BLaER1 treated with 17β-estradiol and CSF1 and Interleukin-3, amounts not matched to agents 10 nM and 100 nM (cell line): ENCODE data around the gene GABPB1.

Source experiments
- H3K27ac ChIP-seq, 11 experiments: shearing (Covaris generic); formaldehyde crosslinking; 2 replicates each; pipeline ENCODE4 v1.8.1; 2022
- H3K27me3 ChIP-seq, 11 experiments: shearing (Covaris generic); formaldehyde crosslinking; 2 replicates each; pipeline ENCODE4 v1.8.1; 2022
- H3K36me3 ChIP-seq, 11 experiments: shearing (Covaris generic); formaldehyde crosslinking; 2 replicates each; pipeline ENCODE4 v1.8.1; 2022
- H3K4me1 ChIP-seq, 10 experiments: shearing (Covaris generic); formaldehyde crosslinking; 2 replicates each; pipeline ENCODE4 v1.8.1; 2022
- H3K4me2 ChIP-seq, 11 experiments: shearing (Covaris generic); formaldehyde crosslinking; 2 replicates each; pipeline ENCODE4 v1.8.1; 2022
- H3K4me3 ChIP-seq, 10 experiments: shearing (Covaris generic); formaldehyde crosslinking; 2 replicates each; pipeline ENCODE4 v1.8.1; 2022
- H3K9ac ChIP-seq, 11 experiments: shearing (Covaris generic); formaldehyde crosslinking; 2 replicates each; pipeline ENCODE4 v1.8.1; 2022
- H3K9me3 ChIP-seq, 11 experiments: shearing (Covaris generic); formaldehyde crosslinking; replicated peaks in 1 of 11; 2 replicates each; pipeline ENCODE4 v1.8.1; 2022
- H4K20me1 ChIP-seq, 11 experiments: shearing (Covaris generic); formaldehyde crosslinking; 2 replicates each; pipeline ENCODE4 v1.8.1; 2022
- Cebpa-rat ChIP-seq, 11 experiments: shearing (Covaris generic); IDR thresholded peaks; 2 replicates each; pipeline ENCODE4 v1.8.1; 2022

The GABPB1 gene

DNA sequence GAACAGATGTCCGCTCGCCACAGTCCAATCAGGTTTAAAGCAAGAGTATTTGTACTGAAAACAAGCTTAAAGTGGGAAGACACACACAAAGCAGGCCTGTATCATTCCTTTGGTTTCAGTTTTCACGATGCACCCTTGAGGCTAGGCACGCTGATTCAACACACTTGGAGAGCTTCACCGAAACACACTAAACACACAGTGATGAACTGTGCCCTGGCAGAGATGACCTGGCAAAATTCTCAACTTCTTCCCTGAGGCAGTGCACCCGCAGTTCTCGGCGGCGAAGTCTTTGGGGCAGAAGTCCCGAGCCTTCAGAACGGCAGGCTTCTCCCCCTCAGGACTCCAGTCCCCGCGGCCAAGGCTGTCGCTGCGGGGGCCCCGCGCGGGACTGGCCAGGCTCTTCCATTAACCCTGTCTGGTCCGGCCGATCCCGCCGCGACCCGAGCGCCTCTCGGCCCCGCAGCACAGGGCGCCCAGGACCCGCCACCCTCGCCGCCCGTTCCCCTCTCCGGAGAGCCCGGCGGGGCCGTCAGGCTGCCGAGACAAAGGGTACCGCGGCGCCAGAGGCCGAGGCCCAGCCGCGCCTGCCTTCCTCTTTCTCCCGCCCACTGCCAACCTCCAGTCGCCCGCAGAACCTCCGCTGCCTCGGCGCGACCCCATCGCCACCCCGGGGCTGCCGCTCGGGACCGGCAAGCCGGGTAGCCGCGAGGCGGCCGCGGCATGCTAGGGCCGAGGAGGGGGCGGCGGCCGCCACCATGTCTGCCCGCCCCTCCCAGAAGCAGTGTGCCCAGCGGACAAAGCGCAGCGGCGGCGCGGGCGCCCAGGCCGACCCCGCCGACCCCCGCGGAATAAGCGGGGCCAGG is 792 bp downstream of the GABPB1 start:
- Histone ChIP-seq H3K4me1 (peaks cover 39 to 67% (median 54%) of the 10 kb centered on the region in 10 experiments), H3K4me3 (peak overlapping the region; percentile 84 to 98 (median 94)), H3K9me3 (no peaks in the 10 kb centered on the region), H3K36me3 (peaks cover 0 to 33% (median 20%) of the 10 kb centered on the region in 11 experiments; a peak in 15 of 22 replicates), H4K20me1 (peaks cover 0 to 40% (median 33%) of the 10 kb centered on the region in 11 experiments; a peak in 18 of 22 replicates), H3K4me2 (peak overlapping the region; percentile 88 to 99 (median 97)), H3K27me3 (no peaks in the 10 kb centered on the region), H3K27ac (peak overlapping the region; percentile 99 to 100 (median 100)), H3K9ac (peak overlapping the region; percentile 99 to 100 (median 100))
- no peak for TF ChIP-seq Cebpa-rat (IDR thresholded peaks at IDR 0.05)

DNA sequence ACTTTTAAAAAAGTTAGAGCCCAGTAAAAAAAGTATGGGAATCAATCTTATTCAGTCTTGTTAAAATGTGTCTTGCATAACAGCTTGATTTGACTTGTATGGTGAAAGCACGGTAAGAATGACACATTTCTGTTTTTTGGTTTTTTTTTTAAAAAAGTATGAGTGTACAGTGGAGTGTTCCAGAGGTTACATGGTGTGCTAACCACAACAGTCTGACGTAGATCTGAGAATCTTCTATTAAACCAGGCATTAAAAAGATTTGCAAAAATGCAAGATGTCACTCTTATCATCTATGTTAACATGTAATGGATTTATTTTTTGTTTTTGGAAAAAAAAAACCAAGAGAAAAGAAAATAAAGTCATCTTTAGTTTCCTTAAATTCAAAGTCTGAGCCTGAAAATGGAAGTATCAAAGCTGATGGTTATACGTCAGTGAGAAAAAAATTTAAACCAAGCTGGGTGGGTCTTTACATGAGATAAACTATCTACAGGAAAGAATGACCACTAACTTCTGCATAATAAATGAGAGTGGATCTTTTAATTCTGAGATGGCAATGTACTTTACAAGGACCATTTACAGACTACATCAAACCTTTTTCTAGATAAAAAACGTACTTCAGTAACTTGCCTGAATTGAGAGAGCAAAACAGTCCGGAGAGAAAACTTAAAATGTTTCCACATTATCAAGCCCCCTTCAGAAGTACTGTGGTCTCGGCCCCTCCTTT is 1.6 kb downstream of the GABPB1 start:
- Histone ChIP-seq H3K4me2 (peak overlapping the region; percentile 88 to 99 (median 97)), H3K4me3 (peak overlapping the region; percentile 84 to 98 (median 94)), H3K27ac (peak overlapping the region; percentile 99 to 100 (median 100)), H3K9ac (peak overlapping the region; percentile 99 to 100 (median 100)), H3K4me1 (peaks cover 40 to 67% (median 51%) of the 10 kb centered on the region in 10 experiments), H3K36me3 (peaks cover 0 to 28% (median 20%) of the 10 kb centered on the region in 11 experiments; a peak in 15 of 22 replicates), H4K20me1 (peaks cover 0 to 48% (median 41%) of the 10 kb centered on the region in 11 experiments; a peak in 18 of 22 replicates), H3K9me3 (no peaks in the 10 kb centered on the region), H3K27me3 (no peaks in the 10 kb centered on the region)
- TF ChIP-seq Cebpa-rat (IDR thresholded peaks at IDR 0.05) = no peak

DNA sequence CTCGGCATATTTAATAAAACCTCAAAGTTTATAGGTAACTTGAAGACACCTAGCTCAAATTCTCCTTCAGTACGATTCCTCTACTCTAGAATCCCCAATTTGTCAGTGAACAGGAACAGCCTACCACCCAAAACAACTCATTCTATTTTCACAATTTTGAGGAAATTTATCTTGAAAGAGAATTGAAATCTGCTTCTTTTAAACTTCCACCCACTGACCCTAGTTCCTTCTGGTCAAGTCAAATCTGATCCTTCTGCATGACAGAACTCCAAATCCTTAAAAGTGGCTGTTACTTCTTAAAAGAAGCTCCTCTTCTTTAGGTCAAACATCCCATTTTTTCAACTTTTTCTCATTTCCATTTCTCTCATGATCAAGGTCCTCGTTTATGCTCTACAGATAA is 4.4 kb downstream of the GABPB1 start:
- H3K9ac ChIP-seq = peak overlapping the region in 10 of 11 experiments; percentile 1 to 65 (median 34); a peak in 15 of 22 replicates

DNA sequence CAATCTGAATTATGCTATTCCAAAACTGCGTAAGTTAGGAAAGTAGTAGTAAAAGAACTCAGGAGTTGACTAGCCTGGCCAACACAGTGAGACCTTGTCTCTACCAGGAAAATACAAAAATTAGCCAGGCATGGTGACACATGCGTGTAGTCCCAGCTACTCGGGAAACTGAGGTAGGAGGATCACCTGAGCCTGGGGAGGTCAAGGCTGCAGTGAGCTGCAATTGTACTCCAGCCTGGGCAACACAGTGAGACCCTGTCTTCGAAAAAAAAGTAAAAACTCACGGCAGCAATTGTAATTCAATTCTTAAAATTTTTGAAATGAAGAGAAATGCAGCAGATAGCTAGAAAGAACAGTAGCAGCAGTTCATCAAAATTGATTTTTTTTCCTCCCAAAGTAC is 9.7 kb downstream of the GABPB1 start:
- H3K4me1 ChIP-seq = peaks cover 6 to 61% (median 19%) of the 10 kb centered on the region in 10 experiments; a peak in 19 of 20 replicates
- H3K4me3 ChIP-seq = no peak overlapping the region
- no peak overlapping the region for H3K9ac ChIP-seq
- TF ChIP-seq Cebpa-rat (IDR thresholded peaks at IDR 0.05) = no peak
- no peak overlapping the region for H3K4me2 ChIP-seq
- H3K27me3 ChIP-seq = no peaks in the 10 kb centered on the region
- H3K9me3 ChIP-seq = no peaks in the 10 kb centered on the region
- peaks cover 0 to 68% (median 34%) of the 10 kb centered on the region in 11 experiments; a peak in 13 of 22 replicates for H4K20me1 ChIP-seq
- no peak overlapping the region for H3K27ac ChIP-seq
- H3K36me3 ChIP-seq = peaks cover 0 to 45% (median 21%) of the 10 kb centered on the region in 11 experiments; a peak in 15 of 22 replicates

More for the DNA sequence above, 4.4 kb downstream of the GABPB1 start:
- H3K36me3 ChIP-seq = peaks cover 0 to 36% (median 16%) of the 10 kb centered on the region in 11 experiments; a peak in 15 of 22 replicates
- peak overlapping the region; percentile 87 to 99 (median 95) for H3K4me2 ChIP-seq
- H3K27ac ChIP-seq = peak overlapping the region in 6 of 11 experiments; percentile 11 to 46 (median 34); a peak in 7 of 22 replicates
- H4K20me1 ChIP-seq = peaks cover 0 to 71% (median 61%) of the 10 kb centered on the region in 11 experiments; a peak in 19 of 22 replicates
- H3K27me3 ChIP-seq = no peaks in the 10 kb centered on the region
- H3K4me1 ChIP-seq = peaks cover 27 to 65% (median 38%) of the 10 kb centered on the region in 10 experiments
- TF ChIP-seq Cebpa-rat (IDR thresholded peaks at IDR 0.05) = no peak
- peak overlapping the region in 9 of 10 experiments; percentile 10 to 96 (median 42); a peak in 15 of 20 replicates for H3K4me3 ChIP-seq
- H3K9me3 ChIP-seq = no peaks in the 10 kb centered on the region

DNA sequence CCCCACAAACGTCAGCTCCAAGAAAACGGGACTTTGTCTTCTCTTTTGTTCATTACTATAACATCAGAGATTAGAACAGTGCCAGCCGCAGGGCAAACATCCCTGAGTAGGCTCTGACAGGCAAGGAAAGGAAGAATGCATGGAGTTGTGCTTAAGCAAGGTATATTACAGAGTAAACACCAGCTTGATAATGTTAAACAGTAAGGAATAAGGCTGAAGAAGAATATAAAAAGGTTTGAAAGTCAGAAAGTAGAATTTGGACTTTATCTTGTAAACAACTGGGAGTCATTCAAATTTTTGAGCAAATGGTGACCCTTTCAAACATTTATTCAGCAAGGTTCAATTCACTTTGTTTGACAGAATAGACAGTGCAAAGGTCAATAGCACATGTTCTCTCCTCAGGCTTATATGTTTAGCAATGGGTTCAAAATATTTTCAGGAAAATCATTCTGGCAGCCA is 11.0 kb downstream of the GABPB1 start:
- TF ChIP-seq Cebpa-rat (IDR thresholded peaks at IDR 0.05) = no peak

DNA sequence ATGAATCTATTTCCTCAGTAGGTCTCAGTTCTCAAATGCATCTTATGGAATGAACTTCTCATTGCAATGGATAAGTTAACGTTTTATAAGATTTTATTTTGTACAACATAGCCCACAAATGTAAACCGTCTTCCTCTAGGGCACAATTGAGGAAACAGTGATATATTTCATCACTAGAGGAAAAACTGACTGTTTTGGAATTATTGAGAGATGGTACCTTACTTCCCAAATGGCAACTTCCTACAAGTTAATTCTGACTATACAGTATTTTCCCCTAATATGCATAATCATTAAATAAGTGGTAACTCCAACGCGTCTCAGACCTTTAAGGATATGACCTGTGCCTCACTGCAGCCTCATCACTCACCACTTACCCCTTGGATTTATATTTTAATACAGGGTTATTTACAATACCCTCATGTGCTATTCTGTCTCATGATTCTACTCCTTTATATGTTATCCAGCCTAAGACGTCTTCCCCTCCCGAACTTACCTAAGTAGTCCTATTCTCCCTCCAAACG is 13.3 kb downstream of the GABPB1 start:
- Histone ChIP-seq H3K9me3 (no peaks in the 10 kb centered on the region), H3K27ac (peak overlapping the region in 6 of 11 experiments; percentile 6 to 36 (median 24); a peak in 9 of 22 replicates), H3K36me3 (peaks cover 0 to 52% (median 25%) of the 10 kb centered on the region in 11 experiments; a peak in 15 of 22 replicates), H3K9ac (no peak overlapping the region), H3K4me3 (no peak overlapping the region), H3K4me1 (peaks cover 9 to 58% (median 19%) of the 10 kb centered on the region in 10 experiments; a peak in 19 of 20 replicates), H3K27me3 (no peaks in the 10 kb centered on the region), H4K20me1 (peaks cover 0 to 42% (median 4%) of the 10 kb centered on the region in 11 experiments; a peak in 9 of 22 replicates), H3K4me2 (peak overlapping the region in 3 of 11 experiments; percentile 13 to 54 (median 51); a peak in 5 of 22 replicates)
- no peak for TF ChIP-seq Cebpa-rat (IDR thresholded peaks at IDR 0.05)

More for the DNA sequence above, 11.0 kb downstream of the GABPB1 start:
- Histone ChIP-seq H3K9ac (no peak overlapping the region), H4K20me1 (peaks cover 0 to 60% (median 23%) of the 10 kb centered on the region in 11 experiments; a peak in 12 of 22 replicates), H3K4me2 (no peak overlapping the region), H3K36me3 (peaks cover 0 to 54% (median 24%) of the 10 kb centered on the region in 11 experiments; a peak in 16 of 22 replicates), H3K27me3 (no peaks in the 10 kb centered on the region), H3K27ac (no peak overlapping the region), H3K4me3 (no peak overlapping the region), H3K4me1 (peaks cover 4 to 62% (median 14%) of the 10 kb centered on the region in 10 experiments; a peak in 19 of 20 replicates), H3K9me3 (no peaks in the 10 kb centered on the region)

DNA sequence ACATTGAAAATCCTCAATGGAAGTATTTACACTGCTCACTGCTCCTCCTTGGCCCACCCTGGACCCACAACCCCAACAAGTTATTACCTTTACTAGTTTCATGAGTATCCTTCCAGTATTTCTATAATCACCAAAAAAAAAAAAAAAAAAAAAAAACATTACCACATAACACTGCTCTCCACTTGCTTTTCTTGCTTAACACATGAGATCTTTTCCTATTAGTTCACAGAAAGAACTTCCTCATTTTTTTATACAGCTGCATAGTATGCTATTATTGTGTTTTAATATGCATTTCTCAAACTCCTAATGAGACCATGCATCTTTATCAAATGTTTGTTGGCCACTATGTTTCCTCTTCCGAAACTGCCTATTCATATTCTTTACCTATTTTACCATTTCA is 14.6 kb downstream of the GABPB1 start:
- H3K9me3 ChIP-seq = no peaks in the 10 kb centered on the region
- H3K27ac ChIP-seq = peak overlapping the region; percentile 26 to 64 (median 56); a peak in 17 of 22 replicates
- no peak for TF ChIP-seq Cebpa-rat (IDR thresholded peaks at IDR 0.05)
- H3K36me3 ChIP-seq = peaks cover 0 to 47% (median 30%) of the 10 kb centered on the region in 11 experiments; a peak in 15 of 22 replicates
- H4K20me1 ChIP-seq = peaks cover 0 to 44% (median 0%) of the 10 kb centered on the region in 11 experiments; a peak in 5 of 22 replicates
- H3K27me3 ChIP-seq = no peaks in the 10 kb centered on the region
- no peak overlapping the region for H3K9ac ChIP-seq
- peak overlapping the region in 5 of 11 experiments; percentile 3 to 69 (median 50); a peak in 7 of 22 replicates for H3K4me2 ChIP-seq
- H3K4me3 ChIP-seq = no peak overlapping the region
- H3K4me1 ChIP-seq = peaks cover 9 to 53% (median 19%) of the 10 kb centered on the region in 10 experiments; a peak in 19 of 20 replicates

DNA sequence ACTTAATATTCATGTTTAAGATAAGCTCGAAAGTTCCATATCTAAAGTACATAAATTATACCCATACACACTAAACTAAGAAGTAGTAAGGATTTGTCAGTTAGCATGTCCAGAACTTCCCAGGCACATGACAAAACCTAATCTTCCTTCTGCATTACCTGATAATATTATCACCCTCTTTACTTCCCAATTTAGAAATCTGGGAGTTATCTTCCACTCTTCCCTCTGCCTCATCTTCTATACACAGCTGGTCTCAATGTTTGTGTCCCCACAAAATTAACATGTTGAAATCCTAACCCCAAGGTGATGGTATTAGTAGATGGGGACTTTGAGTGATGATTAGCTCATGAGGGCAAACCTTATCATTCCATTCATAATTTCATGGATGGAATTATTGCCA is 15.3 kb downstream of the GABPB1 start:
- H3K4me1 ChIP-seq = peaks cover 9 to 60% (median 21%) of the 10 kb centered on the region in 10 experiments; a peak in 19 of 20 replicates
- peak overlapping the region; percentile 26 to 64 (median 56); a peak in 18 of 22 replicates for H3K27ac ChIP-seq
- H4K20me1 ChIP-seq = peaks cover 0 to 38% (median 0%) of the 10 kb centered on the region in 11 experiments; a peak in 4 of 22 replicates
- H3K9ac ChIP-seq = no peak overlapping the region; a peak in 1 of 22 replicates
- H3K4me3 ChIP-seq = no peak overlapping the region
- H3K27me3 ChIP-seq = no peaks in the 10 kb centered on the region
- H3K4me2 ChIP-seq = peak overlapping the region in 5 of 11 experiments; percentile 3 to 69 (median 50); a peak in 6 of 22 replicates
- no peaks in the 10 kb centered on the region for H3K9me3 ChIP-seq
- peaks cover 0 to 47% (median 31%) of the 10 kb centered on the region in 11 experiments; a peak in 15 of 22 replicates for H3K36me3 ChIP-seq
- no peak for TF ChIP-seq Cebpa-rat (IDR thresholded peaks at IDR 0.05)
